ENCODE data around the gene PKLR. TPM values are rescaled to one million over a fixed set of nuclear protein-coding genes. Genes with fewer than 3 reads are reported as not detected.
A peak's percentile ranks its signal among the peaks of the same experiment; 100 is the strongest.

The PKLR gene
- polyA plus RNA-seq, 1 of the 3 experiments (the other 2 are of a cell fraction) = not detected

DNA sequence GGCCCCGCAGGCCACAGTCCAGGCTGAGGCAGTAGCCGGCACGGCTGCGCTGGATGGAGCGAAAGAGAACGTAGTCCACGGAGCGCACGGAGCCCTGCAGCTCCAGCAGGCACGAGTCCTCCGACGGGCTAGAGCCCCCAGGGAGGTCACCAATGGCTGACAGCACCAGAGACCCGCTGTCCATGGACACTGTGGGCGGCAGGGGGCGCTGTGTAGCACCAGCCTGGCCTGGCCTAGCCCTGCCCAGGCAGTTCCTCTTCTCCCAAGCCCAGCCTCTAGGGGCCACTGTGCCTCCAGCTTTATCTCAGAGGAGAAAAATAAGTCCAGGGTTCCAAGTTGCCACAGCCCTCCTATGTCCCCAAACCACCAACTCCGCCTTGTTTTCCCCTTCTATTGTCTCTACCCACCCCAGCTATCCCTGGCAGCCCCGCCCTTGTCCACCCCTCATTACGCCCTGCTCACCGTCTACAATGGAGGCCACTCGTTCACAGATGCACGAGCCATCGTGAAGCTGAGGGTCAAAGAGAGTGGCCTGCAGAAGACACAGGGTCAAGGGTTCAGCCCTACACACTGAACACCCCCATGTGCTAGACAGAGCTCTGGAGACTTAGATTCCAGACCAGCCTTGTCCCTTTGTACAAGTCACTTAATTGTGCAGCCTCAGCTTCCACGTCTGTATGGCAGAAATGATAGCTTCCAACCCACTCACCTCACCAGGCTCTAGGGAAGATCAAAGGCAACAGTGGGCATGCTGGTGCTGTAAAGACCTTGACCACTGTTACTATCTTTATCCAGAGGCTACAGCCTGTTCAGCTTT lies 50.4 kb downstream of the PKLR start (continued):
- TF ChIP-seq, protein P1, sequence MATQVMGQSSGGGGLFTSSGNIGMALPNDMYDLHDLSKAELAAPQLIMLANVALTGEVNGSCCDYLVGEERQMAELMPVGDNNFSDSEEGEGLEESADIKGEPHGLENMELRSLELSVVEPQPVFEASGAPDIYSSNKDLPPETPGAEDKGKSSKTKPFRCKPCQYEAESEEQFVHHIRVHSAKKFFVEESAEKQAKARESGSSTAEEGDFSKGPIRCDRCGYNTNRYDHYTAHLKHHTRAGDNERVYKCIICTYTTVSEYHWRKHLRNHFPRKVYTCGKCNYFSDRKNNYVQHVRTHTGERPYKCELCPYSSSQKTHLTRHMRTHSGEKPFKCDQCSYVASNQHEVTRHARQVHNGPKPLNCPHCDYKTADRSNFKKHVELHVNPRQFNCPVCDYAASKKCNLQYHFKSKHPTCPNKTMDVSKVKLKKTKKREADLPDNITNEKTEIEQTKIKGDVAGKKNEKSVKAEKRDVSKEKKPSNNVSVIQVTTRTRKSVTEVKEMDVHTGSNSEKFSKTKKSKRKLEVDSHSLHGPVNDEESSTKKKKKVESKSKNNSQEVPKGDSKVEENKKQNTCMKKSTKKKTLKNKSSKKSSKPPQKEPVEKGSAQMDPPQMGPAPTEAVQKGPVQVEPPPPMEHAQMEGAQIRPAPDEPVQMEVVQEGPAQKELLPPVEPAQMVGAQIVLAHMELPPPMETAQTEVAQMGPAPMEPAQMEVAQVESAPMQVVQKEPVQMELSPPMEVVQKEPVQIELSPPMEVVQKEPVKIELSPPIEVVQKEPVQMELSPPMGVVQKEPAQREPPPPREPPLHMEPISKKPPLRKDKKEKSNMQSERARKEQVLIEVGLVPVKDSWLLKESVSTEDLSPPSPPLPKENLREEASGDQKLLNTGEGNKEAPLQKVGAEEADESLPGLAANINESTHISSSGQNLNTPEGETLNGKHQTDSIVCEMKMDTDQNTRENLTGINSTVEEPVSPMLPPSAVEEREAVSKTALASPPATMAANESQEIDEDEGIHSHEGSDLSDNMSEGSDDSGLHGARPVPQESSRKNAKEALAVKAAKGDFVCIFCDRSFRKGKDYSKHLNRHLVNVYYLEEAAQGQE (IDR thresholded peaks at IDR 0.05; ENCODE audit: low read depth, low read length) = no peak
- TF ChIP-seq FOXM1 (IDR thresholded peaks at IDR 0.05; ENCODE audit: low read depth) (no peak), FOXJ3 (CRISPR knock-in tag; IDR thresholded peaks at IDR 0.05) (no peak), MEF2A (IDR thresholded peaks at IDR 0.05; ENCODE audit: borderline replicate concordance, low read depth) (no peak), NFIC (IDR thresholded peaks at IDR 0.05; ENCODE audit: borderline replicate concordance) (no peak), RXRA (IDR thresholded peaks at IDR 0.05; ENCODE audit: borderline replicate concordance, low read depth) (no peak), SMC3 (IDR thresholded peaks at IDR 0.05; ENCODE audit: low read depth, low read length) (peak; percentile 85), SIN3A (IDR thresholded peaks at IDR 0.05; ENCODE audit: borderline replicate concordance, low read depth, low read length) (0 out of 2 replicates have a peak, but pooled peaks have one; percentile 45), FOSL2 (IDR thresholded peaks at IDR 0.05; ENCODE audit: borderline replicate concordance, low read depth) (no peak), RFX5 (IDR thresholded peaks at IDR 0.05; ENCODE audit: low read length) (no peak), EP300 (IDR thresholded peaks at IDR 0.05; ENCODE audit: borderline replicate concordance in 1 of 2, low read depth in 1 of 2, low read length in 1 of 2) (no peak), JUND (IDR thresholded peaks at IDR 0.05) (no peak), CHD2 (IDR thresholded peaks at IDR 0.05; ENCODE audit: low read length, partially characterized antibody) (peak; percentile 46), YY1 (IDR thresholded peaks at IDR 0.05; ENCODE audit: low read depth) (peak; percentile 64; the same call in 1 of the 2 replicates), EZH2phosphoT487 (IDR thresholded peaks at IDR 0.05; ENCODE audit: borderline replicate concordance, low read depth) (no peak), GATA2 (CRISPR knock-in tag; IDR thresholded peaks at IDR 0.05) (no peak)
- TF ChIP-seq, protein P2, sequence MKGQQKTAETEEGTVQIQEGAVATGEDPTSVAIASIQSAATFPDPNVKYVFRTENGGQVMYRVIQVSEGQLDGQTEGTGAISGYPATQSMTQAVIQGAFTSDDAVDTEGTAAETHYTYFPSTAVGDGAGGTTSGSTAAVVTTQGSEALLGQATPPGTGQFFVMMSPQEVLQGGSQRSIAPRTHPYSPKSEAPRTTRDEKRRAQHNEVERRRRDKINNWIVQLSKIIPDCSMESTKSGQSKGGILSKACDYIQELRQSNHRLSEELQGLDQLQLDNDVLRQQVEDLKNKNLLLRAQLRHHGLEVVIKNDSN (IDR thresholded peaks at IDR 0.05; ENCODE audit: borderline replicate concordance, low read depth) = no peak
- TF ChIP-seq, protein P3, sequence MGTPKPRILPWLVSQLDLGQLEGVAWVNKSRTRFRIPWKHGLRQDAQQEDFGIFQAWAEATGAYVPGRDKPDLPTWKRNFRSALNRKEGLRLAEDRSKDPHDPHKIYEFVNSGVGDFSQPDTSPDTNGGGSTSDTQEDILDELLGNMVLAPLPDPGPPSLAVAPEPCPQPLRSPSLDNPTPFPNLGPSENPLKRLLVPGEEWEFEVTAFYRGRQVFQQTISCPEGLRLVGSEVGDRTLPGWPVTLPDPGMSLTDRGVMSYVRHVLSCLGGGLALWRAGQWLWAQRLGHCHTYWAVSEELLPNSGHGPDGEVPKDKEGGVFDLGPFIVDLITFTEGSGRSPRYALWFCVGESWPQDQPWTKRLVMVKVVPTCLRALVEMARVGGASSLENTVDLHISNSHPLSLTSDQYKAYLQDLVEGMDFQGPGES (IDR thresholded peaks at IDR 0.05; ENCODE audit: low read depth, low read length) = no peak
- TF ChIP-seq, protein P4, sequence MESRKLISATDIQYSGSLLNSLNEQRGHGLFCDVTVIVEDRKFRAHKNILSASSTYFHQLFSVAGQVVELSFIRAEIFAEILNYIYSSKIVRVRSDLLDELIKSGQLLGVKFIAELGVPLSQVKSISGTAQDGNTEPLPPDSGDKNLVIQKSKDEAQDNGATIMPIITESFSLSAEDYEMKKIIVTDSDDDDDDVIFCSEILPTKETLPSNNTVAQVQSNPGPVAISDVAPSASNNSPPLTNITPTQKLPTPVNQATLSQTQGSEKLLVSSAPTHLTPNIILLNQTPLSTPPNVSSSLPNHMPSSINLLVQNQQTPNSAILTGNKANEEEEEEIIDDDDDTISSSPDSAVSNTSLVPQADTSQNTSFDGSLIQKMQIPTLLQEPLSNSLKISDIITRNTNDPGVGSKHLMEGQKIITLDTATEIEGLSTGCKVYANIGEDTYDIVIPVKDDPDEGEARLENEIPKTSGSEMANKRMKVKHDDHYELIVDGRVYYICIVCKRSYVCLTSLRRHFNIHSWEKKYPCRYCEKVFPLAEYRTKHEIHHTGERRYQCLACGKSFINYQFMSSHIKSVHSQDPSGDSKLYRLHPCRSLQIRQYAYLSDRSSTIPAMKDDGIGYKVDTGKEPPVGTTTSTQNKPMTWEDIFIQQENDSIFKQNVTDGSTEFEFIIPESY (IDR thresholded peaks at IDR 0.05; ENCODE audit: borderline replicate concordance, low read depth) = no peak
- TF ChIP-seq, protein P5, sequence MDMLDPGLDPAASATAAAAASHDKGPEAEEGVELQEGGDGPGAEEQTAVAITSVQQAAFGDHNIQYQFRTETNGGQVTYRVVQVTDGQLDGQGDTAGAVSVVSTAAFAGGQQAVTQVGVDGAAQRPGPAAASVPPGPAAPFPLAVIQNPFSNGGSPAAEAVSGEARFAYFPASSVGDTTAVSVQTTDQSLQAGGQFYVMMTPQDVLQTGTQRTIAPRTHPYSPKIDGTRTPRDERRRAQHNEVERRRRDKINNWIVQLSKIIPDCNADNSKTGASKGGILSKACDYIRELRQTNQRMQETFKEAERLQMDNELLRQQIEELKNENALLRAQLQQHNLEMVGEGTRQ (IDR thresholded peaks at IDR 0.05; ENCODE audit: borderline replicate concordance, low read depth, low read length) = no peak
- TF ChIP-seq, protein P6, sequence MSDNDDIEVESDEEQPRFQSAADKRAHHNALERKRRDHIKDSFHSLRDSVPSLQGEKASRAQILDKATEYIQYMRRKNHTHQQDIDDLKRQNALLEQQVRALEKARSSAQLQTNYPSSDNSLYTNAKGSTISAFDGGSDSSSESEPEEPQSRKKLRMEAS (IDR thresholded peaks at IDR 0.05; ENCODE audit: low read depth) = no peak
